HFF-Myc (cell line): ENCODE data around the gene SDHC.

Experiments
- DNase-seq: peaks from one replicate; pipeline ENCODE4 v3.0.0-alpha.2; 2011; ENCODE audit warnings: low read depth; ENCODE audit errors: extremely low read depth
- H3K4me3 ChIP-seq: replicated peaks from 2 replicates; pipeline ENCODE4 v1.5.1; 2011; ENCODE audit warnings: low read depth, mild to moderate bottlenecking, control low read depth, low read length
- CTCF ChIP-seq: IDR thresholded peaks from 2 replicates; pipeline ENCODE4 v1.5.1; 2012; ENCODE audit warnings: mild to moderate bottlenecking, low read depth, low read length, control low read depth; ENCODE audit errors: missing control alignments

SDHC gene

DNA sequence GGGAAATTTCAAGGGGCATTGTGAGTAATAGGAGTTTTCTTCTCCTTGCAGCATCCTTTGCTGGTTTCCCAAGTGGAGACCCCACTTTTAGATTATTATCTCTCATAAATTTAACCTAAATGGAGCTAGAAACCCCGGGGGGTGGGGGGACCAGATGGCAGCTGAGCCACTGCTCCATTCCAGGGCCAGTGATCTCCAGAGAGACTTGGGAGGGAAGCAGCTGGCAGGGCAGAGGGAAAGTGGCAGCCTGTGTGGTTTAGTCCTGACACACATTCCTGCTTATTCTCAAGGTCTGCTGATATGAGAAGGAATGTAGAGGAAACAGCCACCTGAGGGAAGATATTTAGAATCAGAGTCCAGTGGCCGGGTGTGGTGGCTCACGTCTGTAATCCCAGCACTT is 39.3 kb upstream of the SDHC start:
- TF ChIP-seq CTCF: no peak
- DNase-seq: no peak
- H3K4me3 ChIP-seq: no peak overlapping the region

GRCh38 chr1:161282991-161283390 is 31.2 kb upstream of the SDHC start:
- H3K4me3 ChIP-seq: no peak overlapping the region
- TF ChIP-seq CTCF: no peak
- DNase-seq: no peak

GRCh38 chr1:161285113-161285512 is 29.1 kb upstream of the SDHC start:
- no peak for TF ChIP-seq CTCF

GRCh38 chr1:161285521-161285920 is 28.7 kb upstream of the SDHC start:
- no peak for TF ChIP-seq CTCF
- no peak overlapping the region for H3K4me3 ChIP-seq
- no peak for DNase-seq

More at GRCh38 chr1:161285113-161285512, 29.1 kb upstream of the SDHC start:
- no peak for DNase-seq
- no peak overlapping the region for H3K4me3 ChIP-seq

DNA sequence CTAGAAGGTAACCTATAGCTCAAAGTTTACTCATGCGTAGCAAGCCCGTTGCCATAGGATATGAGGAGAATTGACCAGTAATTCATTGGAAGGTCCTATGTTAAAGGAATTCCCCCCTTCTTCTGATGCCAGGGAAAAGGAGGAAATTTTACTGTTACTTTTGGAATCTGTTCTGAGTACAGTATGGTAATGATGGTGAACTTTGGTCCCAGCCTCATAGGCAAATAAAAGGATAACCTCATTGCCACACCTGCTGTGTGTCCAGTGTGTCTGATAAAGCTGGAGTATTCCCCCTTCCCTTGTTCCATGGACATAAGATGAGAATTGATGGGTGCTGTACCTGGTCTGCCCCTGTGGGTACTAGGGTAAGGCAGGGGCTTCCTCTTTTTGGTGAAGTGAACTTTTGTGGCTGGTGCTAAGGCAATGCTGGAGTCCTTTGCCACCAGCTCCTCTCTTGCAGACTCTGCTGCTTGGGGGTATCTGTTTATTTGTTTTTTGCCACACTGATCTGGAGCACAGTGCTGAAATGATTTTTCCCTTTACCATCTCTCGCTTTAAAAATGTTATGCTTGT is 26.6 kb upstream of the SDHC start:
- no peak for TF ChIP-seq CTCF
- DNase-seq: no peak
- H3K4me3 ChIP-seq: no peak overlapping the region

DNA sequence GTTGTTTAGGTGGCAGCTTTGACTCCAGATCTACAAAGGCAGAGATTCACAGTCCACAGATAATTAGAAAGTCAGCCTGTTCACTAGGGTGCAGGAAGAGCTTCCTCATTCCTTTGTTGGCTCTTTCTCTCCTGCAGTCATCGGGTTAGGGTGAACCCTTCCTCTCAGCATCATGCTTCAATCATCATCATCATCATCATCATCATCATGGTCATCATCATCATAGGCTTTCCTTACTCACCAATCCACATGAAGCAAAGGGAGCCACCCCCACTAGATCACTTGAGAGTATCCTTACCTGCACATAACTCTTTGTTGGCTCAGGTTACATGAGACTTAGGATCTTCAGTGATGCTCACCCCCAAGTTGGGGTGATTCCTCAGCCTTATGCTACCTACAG is 23.4 kb upstream of the SDHC start:
- TF ChIP-seq CTCF: no peak
- DNase-seq: no peak
- no peak overlapping the region for H3K4me3 ChIP-seq

DNA sequence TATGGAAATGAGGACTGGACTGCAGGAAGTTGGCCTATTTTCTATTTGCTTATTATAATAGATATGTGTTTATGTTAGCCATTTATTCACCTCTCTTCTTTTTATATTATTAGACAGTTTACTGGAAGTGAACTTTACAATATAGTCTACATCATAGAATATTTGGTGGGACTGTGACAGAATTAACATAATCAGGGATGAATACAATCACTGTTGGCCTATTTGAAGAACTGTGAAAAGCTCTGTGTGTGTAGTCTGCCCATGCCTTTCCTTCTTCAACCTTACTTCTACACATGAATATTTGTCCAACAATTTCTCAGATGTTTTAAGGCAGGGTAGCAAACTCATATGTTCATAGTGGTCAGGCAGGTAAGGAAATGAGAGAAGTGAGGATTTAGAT is 16.8 kb upstream of the SDHC start:
- H3K4me3 ChIP-seq: no peak overlapping the region
- TF ChIP-seq CTCF: no peak
- no peak for DNase-seq
